Tibial nerve (tissue), 4 donors: Measurements from ENCODE around the gene B3GALNT1. TPM values are rescaled to one million over a fixed set of nuclear protein-coding genes. Genes with fewer than 3 reads are reported as not detected.

ENCODE experiments used
- DNase-seq, 2 donors: peaks; one replicate each; pipeline ENCODE4 v3.0.0-alpha.2; 2019; ENCODE audit warnings: low spot score in 2 of 2
- H3K27ac ChIP-seq, 4 donors: fragments of 200-600 bp; sonication (generic) in 3 of 4; one replicate each; pipeline ENCODE4 v1.5.1; 2017 to 2019; ENCODE audit warnings: mild to moderate bottlenecking in 1 of 4
- H3K27me3 ChIP-seq, 2 donors: fragments of 200-600 bp; sonication (generic) in 1 of 2; one replicate each; pipeline versions ENCODE4 v1.5.1 to v1.6.0; 2017 to 2019
- H3K36me3 ChIP-seq, 3 donors: fragments of 200-600 bp; sonication (generic); one replicate each; pipeline ENCODE4 v1.5.1; 2018 to 2019
- H3K4me1 ChIP-seq, 4 donors: fragments of 200-600 bp; sonication (generic) in 3 of 4; one replicate each; pipeline ENCODE4 v1.5.1; 2017 to 2019
- H3K4me3 ChIP-seq, 4 donors: fragments of 200-600 bp; sonication (generic) in 3 of 4; one replicate each; pipeline ENCODE4 v1.5.1; 2017 to 2019; ENCODE audit warnings: mild to moderate bottlenecking in 1 of 4, moderate library complexity in 1 of 4
- H3K9me3 ChIP-seq, 4 donors: fragments of 200-600 bp; sonication (generic) in 3 of 4; one replicate each; pipeline ENCODE4 v1.5.1; 2017 to 2019
- CTCF ChIP-seq, 5 experiments: fragments of 200-600 bp in 3 of 5; fragments of 450-650 bp in 2 of 5; sonication (generic) in 3 of 5; IDR thresholded peaks; one replicate each; pipeline ENCODE4 v1.5.1; 2016 to 2019; ENCODE audit warnings: antibody characterized with exemption in 5 of 5, mild to moderate bottlenecking in 3 of 5, moderate library complexity in 2 of 5
- EP300 ChIP-seq, 2 donors: sonication (generic); formaldehyde crosslinking; IDR thresholded peaks; one replicate each; pipeline ENCODE4 v1.6.1; 2017; ENCODE audit warnings: antibody characterized with exemption in 2 of 2, mild to moderate bottlenecking in 1 of 2
- POLR2A ChIP-seq, 2 donors: fragments of 450-650 bp; IDR thresholded peaks; one replicate each; pipeline ENCODE4 v1.6.1; 2017; ENCODE audit warnings: antibody characterized with exemption in 2 of 2, mild to moderate bottlenecking in 2 of 2, moderate library complexity in 2 of 2
- WGBS, 2 donors: methylation state at CpG; one replicate each; pipeline ENCODE4 v1.1.5; 2018; 5-methylcytosine and 5-hydroxymethylcytosine counted together
- total RNA-seq, 4 donors: library from RNA; depleted of rRNA; stranded (reverse); fragments of >200 nt; gene quantifications; one replicate each; pipeline ENCODE4 v1.1.0, GENCODE V29; 2016

Gene B3GALNT1
- total RNA-seq, 4 donors from 2014 or later: 5.7 to 21.6 (median 8.2) TPM

DNA sequence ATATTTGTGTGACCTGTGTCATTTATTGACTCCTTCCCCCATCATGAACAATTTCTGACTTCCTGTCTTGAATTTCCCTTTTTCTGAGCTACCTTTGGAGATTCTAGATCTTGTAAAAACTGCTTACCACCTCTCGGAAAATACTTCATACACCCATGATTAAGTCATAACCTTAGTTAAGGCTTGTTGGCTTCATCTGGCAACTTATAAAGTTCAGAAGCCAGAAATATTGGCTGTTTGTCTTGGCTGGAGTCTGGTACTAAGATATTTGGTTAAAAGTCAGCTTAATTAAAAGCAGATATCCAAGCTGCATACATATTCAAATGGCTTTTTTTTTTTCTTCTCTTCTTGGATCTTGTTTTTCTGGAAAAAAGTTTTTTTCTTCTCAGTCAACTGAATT is 37.3 kb upstream of the B3GALNT1 start:
- 47 to 69% methylated on average over 1 of the region's 1 CpG for WGBS, 2 donors
- Histone ChIP-seq H3K27me3 (no peaks in the 10 kb centered on the region), H3K27ac (no peak overlapping the region), H3K36me3 (no peaks in the 10 kb centered on the region), H3K4me1 (no peaks in the 10 kb centered on the region), H3K9me3 (no peaks in the 10 kb centered on the region), H3K4me3 (no peak overlapping the region)
- no peak for DNase-seq
- TF ChIP-seq EP300 (IDR thresholded peaks at IDR 0.05): no peak
- no peak for TF ChIP-seq CTCF (IDR thresholded peaks at IDR 0.05)

GRCh38 chr3:161139686-161140085 is 34.5 kb upstream of the B3GALNT1 start:
- 81% methylated on average over 3 of the region's 3 CpGs for WGBS, 2 donors

DNA sequence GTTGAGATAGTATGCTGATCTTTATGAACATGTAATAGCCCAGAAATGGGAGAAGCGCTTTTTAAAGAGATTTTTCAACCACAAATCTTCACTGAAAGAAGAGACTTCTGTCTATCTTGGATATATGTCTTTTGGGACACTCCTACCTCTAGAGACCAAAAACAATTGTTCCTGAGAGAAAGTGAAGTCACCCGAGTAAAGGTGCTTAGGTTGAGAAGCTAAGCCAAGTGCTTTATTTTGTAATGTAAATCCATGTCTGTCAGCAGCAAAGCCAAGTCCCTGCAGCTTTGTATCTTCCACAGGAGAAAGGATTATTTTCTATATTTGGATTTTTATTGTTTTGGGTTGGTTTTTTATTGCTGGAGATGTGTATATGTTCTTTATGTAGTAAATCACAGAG is 32.1 kb upstream of the B3GALNT1 start:
- H3K36me3 ChIP-seq: no peaks in the 10 kb centered on the region
- no peaks in the 10 kb centered on the region for H3K4me1 ChIP-seq
- 86 to 89% methylated on average over 2 of the region's 2 CpGs for WGBS, 2 donors
- no peak overlapping the region for H3K27ac ChIP-seq
- DNase-seq: no peak
- TF ChIP-seq EP300 (IDR thresholded peaks at IDR 0.05): no peak
- no peak for TF ChIP-seq CTCF (IDR thresholded peaks at IDR 0.05)
- no peak for TF ChIP-seq POLR2A (IDR thresholded peaks at IDR 0.05)
- H3K27me3 ChIP-seq: no peaks in the 10 kb centered on the region
- H3K9me3 ChIP-seq: no peaks in the 10 kb centered on the region
- no peak overlapping the region for H3K4me3 ChIP-seq

More at GRCh38 chr3:161139686-161140085, 34.5 kb upstream of the B3GALNT1 start:
- Histone ChIP-seq H3K9me3 (no peaks in the 10 kb centered on the region), H3K4me1 (no peaks in the 10 kb centered on the region), H3K27ac (no peak overlapping the region), H3K27me3 (no peaks in the 10 kb centered on the region), H3K4me3 (no peak overlapping the region), H3K36me3 (no peaks in the 10 kb centered on the region)
- no peak for DNase-seq
- TF ChIP-seq EP300 (IDR thresholded peaks at IDR 0.05) (no peak), POLR2A (IDR thresholded peaks at IDR 0.05) (no peak), CTCF (IDR thresholded peaks at IDR 0.05) (no peak)

DNA sequence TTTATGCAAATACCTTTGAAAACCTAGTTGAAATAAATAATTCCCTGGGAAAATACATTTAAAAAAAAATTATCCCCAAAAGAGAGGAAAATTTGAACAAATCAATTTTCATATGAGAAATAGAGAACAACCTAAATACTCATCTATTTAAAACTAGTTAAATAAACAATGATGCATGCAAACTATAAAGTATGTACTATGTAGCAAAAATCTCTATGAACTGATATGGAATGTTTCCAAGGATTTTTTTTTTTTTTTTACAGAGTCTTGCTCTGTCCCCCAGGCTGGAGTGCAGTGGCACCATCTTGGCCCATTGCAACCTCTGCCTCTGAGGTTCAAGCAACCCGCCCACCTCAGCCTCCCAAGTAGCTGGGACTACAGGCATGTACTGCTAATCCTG is 27.2 kb upstream of the B3GALNT1 start:
- no peak for DNase-seq
- Histone ChIP-seq H3K36me3 (no peaks in the 10 kb centered on the region), H3K4me3 (no peak overlapping the region), H3K27me3 (no peaks in the 10 kb centered on the region), H3K27ac (no peak overlapping the region), H3K4me1 (no peaks in the 10 kb centered on the region), H3K9me3 (no peaks in the 10 kb centered on the region)
- TF ChIP-seq POLR2A (IDR thresholded peaks at IDR 0.05): no peak
- no peak for TF ChIP-seq EP300 (IDR thresholded peaks at IDR 0.05)
- no peak for TF ChIP-seq CTCF (IDR thresholded peaks at IDR 0.05)
- WGBS, 2 donors: 93 to 100% methylated on average over 1 of the region's 1 CpG

DNA sequence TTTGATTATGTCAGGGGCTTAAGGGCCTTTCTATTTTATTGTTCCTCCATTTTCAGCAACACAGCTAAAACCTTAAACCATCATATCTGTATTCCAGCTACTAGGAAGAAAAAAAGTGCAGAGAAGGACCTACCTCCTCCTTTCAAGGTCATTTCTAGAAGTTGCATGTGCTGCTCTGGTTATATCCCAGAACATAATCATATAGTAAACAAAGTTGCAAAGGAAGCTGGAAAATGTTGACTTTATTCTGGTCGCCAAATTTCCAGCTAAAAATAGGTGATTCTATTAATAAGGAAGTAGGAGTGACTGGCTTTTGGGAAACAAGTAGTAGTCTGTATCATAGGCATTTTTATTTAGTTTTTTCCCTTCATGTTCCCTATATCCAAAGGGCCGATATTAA is 21.3 kb upstream of the B3GALNT1 start:
- no peak overlapping the region for H3K4me3 ChIP-seq

More for the DNA sequence above, 21.3 kb upstream of the B3GALNT1 start:
- Histone ChIP-seq H3K9me3 (peaks cover 0 to 44% (median 4%) of the 10 kb centered on the region in 4 donors), H3K27ac (no peak overlapping the region), H3K27me3 (no peaks in the 10 kb centered on the region), H3K4me1 (no peaks in the 10 kb centered on the region), H3K36me3 (no peaks in the 10 kb centered on the region)
- WGBS, 2 donors: 71 to 76% methylated on average over 2 of the region's 2 CpGs
- TF ChIP-seq CTCF (IDR thresholded peaks at IDR 0.05): no peak
- no peak for TF ChIP-seq POLR2A (IDR thresholded peaks at IDR 0.05)
- no peak for TF ChIP-seq EP300 (IDR thresholded peaks at IDR 0.05)
- no peak for DNase-seq
